Stimulated activated CD8-positive, alpha-beta memory T cell treated with anti-CD3 and anti-CD28 coated beads, Interleukin-2, amount 100 ng/mL, for 1 hour (primary cell): ENCODE results near the gene COL18A1.

ENCODE experiments used
- DNase-seq, 2 donors: peaks; one replicate each; pipeline ENCODE4 v3.0.0-alpha.2; 2020; ENCODE audit warnings: low read depth in 2 of 2

Gene COL18A1

GRCh38 chr21:45401916-45402900 lies 2.8 kb upstream of the COL18A1 start:
- no peak for DNase-seq

DNA sequence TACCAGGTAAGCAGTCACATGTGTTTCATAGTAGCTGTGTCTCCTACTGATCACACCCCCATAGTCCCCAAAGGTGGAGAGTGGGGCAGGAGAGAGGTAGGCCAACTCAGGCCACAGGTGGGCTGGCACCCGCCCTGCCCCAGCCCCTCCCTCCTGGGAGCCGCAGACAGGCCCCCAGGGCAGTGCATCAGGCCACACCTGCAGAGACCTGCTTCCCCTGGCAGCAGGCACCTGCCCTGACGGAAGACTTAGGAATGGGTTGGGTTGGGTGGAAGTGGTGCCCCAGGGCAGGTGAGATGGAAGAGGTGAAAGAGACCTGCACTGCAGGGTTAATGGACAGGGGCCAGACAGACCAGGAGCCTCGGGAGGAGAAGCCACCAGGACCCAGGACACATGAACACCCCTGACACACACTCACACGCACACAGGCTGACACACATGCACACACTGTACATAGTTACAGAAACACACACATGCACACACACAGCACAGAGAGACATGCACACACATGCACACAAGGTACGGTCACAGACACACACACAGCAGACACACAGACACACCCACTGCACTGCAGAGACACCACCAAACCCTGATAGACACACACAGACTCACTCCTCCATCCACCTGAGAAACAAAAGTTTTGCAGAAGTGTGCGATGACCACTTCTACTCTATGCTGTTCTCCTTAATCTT lies 1.7 kb upstream of the COL18A1 start:
- DNase-seq: no peak

GRCh38 chr21:45403825-45404729 lies 888 bp upstream of the COL18A1 start:
- DNase-seq: no peak

- no peak for DNase-seq
Observed at GRCh38 chr21:45405271-45405818, 380 bp downstream of the COL18A1 start.

DNA sequence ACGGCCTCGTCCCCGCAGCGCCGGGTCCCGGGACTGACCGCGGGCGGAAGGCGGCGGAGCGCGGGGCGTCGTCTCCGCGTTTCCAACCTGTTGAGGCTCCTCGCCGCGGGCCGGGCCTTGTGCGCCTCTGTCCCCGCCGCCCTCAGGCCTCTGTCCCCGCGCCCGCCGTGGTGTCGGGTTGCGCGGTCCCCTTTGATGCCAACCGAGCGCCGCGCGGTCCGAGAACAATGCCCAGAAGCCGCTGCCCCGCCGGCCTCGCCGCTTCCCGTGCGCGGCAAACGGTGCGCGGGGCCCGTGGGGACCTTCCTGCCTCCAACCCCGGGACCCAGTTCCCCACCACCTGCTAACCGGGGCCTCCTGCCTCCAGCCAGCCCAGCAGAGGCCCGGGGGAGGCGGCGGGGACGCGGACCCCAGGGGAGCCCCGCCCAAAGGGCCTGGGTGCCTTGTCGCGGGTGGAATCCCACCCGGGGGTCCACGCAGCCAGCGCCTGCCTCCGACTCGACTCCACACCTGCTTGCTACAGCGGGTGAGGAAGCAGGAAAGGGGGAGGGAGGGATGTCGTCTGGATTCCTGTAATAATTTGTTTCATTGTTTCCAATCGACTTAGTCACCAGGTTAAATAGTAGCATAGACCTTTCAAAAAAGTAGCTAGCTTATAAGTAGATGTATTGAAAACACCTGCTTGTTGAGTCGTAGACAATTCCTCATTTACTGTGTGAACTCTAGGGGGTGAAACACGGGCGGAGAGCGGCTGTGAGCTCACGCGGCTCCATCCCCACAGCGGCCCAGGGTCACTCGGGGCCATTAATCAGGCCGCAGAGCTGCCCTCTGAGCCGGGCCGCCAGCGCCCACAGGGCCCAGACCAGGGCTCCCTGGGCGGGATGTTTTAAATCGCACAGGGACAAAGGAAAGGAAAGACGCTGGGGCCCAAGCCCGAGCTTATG lies 1.1 kb downstream of the COL18A1 start:
- no peak for DNase-seq

DNA sequence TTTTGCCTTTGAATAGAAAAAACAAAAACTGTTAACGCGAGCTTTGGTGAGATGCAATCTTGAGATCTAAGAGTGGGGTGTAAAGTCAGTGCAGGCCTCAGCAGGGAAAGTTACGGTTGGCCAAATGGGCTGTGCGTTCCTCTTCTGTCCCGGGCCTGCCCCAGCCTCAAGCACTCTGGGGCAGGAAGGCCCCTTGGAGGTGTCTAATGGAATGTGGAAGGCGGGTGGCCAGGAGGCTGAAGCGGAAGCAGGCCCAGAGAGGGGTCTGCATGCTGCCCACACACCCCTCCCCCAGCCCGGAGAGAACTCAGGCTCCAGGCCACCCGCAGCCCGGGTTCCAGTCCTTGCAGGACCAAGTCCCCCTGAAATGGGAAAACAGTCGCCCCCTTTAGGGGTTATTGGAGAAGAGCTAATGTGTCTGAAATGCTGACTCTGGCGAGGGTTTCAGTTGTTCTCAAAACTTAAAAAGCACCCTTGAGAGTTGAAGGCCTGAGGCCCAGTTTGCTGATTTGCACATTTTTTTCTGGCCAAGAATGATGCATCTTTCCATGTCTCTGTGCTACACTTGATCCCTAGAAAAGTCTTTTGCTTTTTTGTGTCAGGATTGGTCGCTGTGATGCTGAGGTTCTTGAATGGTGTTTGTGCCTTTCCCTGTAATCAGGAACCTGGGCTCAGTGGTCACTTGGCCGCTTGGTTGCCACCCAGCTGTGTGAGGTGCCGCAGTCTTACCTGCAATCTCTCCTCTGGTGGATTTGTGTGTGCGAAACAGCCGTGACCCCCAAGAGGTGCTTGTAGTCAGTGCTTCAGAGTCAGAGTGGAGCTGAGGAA lies 2.0 kb downstream of the COL18A1 start:
- no peak for DNase-seq

- DNase-seq: no peak
Observed at GRCh38 chr21:45407629-45408247, 2.8 kb downstream of the COL18A1 start.

DNA sequence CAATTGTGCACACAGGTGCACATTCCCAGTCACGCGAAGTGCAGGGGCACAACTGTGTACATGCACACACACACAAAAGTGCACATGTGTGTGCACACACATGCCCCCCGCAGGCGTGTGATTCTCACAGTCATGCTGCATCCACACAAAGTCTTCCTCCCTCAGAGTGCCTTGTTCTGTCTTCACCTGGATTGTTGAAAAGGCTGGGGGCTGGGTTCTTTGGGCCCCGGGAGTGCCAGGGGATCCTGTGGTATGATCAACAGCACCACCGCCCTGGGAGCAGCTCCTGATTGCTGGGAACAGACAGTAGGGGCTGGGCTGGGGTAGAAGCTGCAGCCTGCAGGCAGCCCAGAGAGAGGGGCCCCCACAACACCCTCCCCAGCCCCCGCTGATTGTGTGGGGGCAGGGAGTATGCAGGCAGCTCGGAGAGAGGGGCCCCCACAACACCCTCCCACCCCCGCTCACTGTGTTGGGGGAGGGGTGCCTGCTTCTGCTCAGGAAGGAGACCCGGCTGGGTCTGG lies 3.4 kb downstream of the COL18A1 start:
- DNase-seq: no peak

- DNase-seq: no peak
Observed at GRCh38 chr21:45408801-45409261, 3.9 kb downstream of the COL18A1 start.

GRCh38 chr21:45409466-45410150 lies 4.6 kb downstream of the COL18A1 start:
- no peak for DNase-seq

- DNase-seq: no peak
Observed at GRCh38 chr21:45410151-45410864, 5.3 kb downstream of the COL18A1 start.

- DNase-seq: no peak
Observed at GRCh38 chr21:45410865-45411809, 6.2 kb downstream of the COL18A1 start.

DNA sequence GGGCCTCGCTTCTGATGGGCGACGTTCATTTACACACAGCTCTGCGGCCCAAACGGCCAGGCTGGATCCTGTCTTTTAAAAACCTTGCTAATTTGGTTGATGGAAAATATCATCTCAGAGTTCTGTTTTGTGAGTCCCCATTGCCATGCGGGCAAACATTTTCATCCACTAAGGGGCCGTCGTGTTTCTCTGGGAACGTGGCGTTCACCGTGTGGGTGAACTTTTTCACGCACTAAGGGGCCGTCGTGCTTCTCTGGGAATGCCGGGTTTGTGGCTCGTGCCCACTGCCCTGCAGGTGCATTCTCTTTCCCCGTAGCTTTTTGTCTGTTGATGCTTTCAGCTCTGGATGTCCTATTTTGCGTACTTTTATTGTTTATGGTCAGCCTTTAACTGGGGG lies 6.8 kb downstream of the COL18A1 start:
- no peak for DNase-seq

GRCh38 chr21:45412491-45412890 lies 7.5 kb downstream of the COL18A1 start:
- DNase-seq: no peak

- DNase-seq: no peak
Observed at GRCh38 chr21:45412909-45413611, 8.1 kb downstream of the COL18A1 start.

DNA sequence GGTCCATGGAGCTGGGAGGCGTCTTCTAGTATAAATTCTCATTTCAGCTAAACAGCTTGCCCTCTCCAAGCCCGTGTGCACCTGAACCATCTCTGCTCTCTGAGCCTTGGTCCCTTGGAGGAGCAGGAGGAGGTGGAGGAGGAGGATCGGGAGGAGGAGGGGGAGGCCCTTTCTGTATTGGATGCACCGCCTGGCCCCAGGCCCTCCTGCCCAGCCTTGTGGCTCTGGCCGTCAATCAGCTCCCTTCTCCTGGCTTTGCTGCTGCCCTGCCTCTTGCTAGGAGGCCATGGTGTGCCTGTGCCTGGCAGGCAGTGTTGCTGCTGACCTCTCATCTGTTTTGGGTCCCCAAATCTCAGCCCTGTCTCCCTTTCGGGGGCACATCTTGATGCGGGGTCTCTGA lies 9.0 kb downstream of the COL18A1 start:
- DNase-seq: no peak
